Keratinocyte (primary cell): Measurements from ENCODE around the gene FUBP1.

Experiments used
- EZH2 ChIP-seq: IDR thresholded peaks from one replicate; pipeline ENCODE4 v1.6.1; 2012; ENCODE audit warnings: inconsistent platforms, mild to moderate bottlenecking, low read length, moderate library complexity
- TF ChIP-seq, protein P1 (sequence below), 3 experiments: IDR thresholded peaks in 1 of 3; conservative IDR thresholded peaks in 1 of 3; optimal IDR thresholded peaks in 1 of 3; 2 replicates in 2 of 3; 3 replicates in 1 of 3; pipeline versions ENCODE3 to v1.5.1; 2011; ENCODE audit warnings: low read length in 3 of 3, mild to moderate bottlenecking in 3 of 3, moderate library complexity in 2 of 3, control low read depth in 1 of 3, inconsistent platforms in 1 of 3; ENCODE audit not compliant: insufficient read depth in 2 of 3; ENCODE audit errors: extremely low read depth in 1 of 3

DNA sequence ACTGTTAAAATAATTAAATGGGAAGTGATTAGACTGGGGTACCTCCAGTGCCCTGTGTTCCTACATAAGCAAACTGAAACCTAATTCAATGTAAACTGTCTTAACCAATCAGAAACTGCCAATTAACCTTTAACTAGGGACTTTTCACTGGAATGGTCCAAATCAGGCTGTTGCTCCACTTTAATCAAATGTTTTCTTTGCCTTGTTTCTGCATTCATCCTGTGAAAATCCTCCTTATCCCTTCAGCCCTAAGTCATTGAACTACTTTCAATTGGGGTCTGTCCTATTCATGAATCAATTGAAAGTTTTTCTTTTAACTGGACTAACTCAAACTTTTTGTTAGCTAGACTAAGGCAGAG, 5.1 kb upstream of the FUBP1 start:
- TF ChIP-seq, protein P1, sequence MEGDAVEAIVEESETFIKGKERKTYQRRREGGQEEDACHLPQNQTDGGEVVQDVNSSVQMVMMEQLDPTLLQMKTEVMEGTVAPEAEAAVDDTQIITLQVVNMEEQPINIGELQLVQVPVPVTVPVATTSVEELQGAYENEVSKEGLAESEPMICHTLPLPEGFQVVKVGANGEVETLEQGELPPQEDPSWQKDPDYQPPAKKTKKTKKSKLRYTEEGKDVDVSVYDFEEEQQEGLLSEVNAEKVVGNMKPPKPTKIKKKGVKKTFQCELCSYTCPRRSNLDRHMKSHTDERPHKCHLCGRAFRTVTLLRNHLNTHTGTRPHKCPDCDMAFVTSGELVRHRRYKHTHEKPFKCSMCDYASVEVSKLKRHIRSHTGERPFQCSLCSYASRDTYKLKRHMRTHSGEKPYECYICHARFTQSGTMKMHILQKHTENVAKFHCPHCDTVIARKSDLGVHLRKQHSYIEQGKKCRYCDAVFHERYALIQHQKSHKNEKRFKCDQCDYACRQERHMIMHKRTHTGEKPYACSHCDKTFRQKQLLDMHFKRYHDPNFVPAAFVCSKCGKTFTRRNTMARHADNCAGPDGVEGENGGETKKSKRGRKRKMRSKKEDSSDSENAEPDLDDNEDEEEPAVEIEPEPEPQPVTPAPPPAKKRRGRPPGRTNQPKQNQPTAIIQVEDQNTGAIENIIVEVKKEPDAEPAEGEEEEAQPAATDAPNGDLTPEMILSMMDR (optimal IDR thresholded peaks at IDR 0.05 in 1 of 3, IDR thresholded peaks at IDR 0.05 in 1 of 3, conservative IDR thresholded peaks at IDR 0.05 in 1 of 3; ENCODE audit: extremely low read depth in 1 of 3, insufficient read depth in 2 of 3, low read length in 3 of 3) = no peak
- TF ChIP-seq EZH2 = no peak
